H9 (cell line): ENCODE measurements around the gene MASP2. TPM values are rescaled to one million over a fixed set of nuclear protein-coding genes. Genes with fewer than 3 reads are reported as not detected.

Experiments
- DNase-seq: peaks from one replicate; pipeline ENCODE4 v3.0.0-alpha.2; 2017
- H2AFZ ChIP-seq: one replicate; pipeline ENCODE4 v1.6.1; 2013; ENCODE audit warnings: mild to moderate bottlenecking, low read length, control low read depth, moderate library complexity
- H2AK5ac ChIP-seq: 2 replicates; pipeline ENCODE4 v1.6.1; 2013; ENCODE audit warnings: low read length, control low read depth, mixed read lengths; ENCODE audit not compliant: insufficient read length
- H2BK120ac ChIP-seq: one replicate; pipeline ENCODE4 v1.6.1; 2013; ENCODE audit warnings: low read depth, mild to moderate bottlenecking, low read length, control low read depth, inconsistent platforms; ENCODE audit not compliant: poor library complexity, severe bottlenecking
- H2BK12ac ChIP-seq: 2 replicates; pipeline ENCODE4 v1.6.1; 2013; ENCODE audit warnings: low read length, control low read depth, mixed read lengths, low read depth; ENCODE audit not compliant: insufficient read length
- H2BK15ac ChIP-seq: 2 replicates; pipeline ENCODE4 v1.6.1; 2013; ENCODE audit warnings: low read depth, low read length, control low read depth
- H2BK20ac ChIP-seq: one replicate; pipeline ENCODE4 v1.6.1; 2013; ENCODE audit warnings: low read depth, mild to moderate bottlenecking, low read length, control low read depth, inconsistent platforms; ENCODE audit not compliant: poor library complexity, severe bottlenecking
- H2BK5ac ChIP-seq: 2 replicates; pipeline ENCODE4 v1.6.1; 2013; ENCODE audit warnings: low read length, control low read depth, mixed read lengths; ENCODE audit not compliant: insufficient read length
- H3K14ac ChIP-seq: 2 replicates; pipeline ENCODE4 v1.6.1; 2013; ENCODE audit warnings: low read length, control low read depth; ENCODE audit not compliant: insufficient read depth
- H3K18ac ChIP-seq: 2 replicates; pipeline ENCODE4 v1.6.1; 2013; ENCODE audit warnings: low read depth, mild to moderate bottlenecking, mixed read lengths, low read length, control low read depth; ENCODE audit not compliant: insufficient read length
- H3K23ac ChIP-seq: 2 replicates; pipeline ENCODE4 v1.6.1; 2013; ENCODE audit warnings: low read length, control low read depth, mixed read lengths, low read depth; ENCODE audit not compliant: insufficient read length
- H3K23me2 ChIP-seq: 2 replicates; pipeline ENCODE4 v1.6.1; 2013; ENCODE audit warnings: low read depth, mild to moderate bottlenecking, mixed read lengths, low read length, control low read depth; ENCODE audit not compliant: insufficient read length, poor library complexity, severe bottlenecking
- H3K27ac ChIP-seq: 2 replicates; pipeline ENCODE4 v1.5.1; 2013; ENCODE audit warnings: low read length, control low read depth, mixed read lengths, low read depth; ENCODE audit not compliant: insufficient read length
- H3K27me3 ChIP-seq: 2 replicates; pipeline ENCODE4 v1.6.1; 2013; ENCODE audit warnings: low read length, control low read depth, inconsistent platforms; ENCODE audit not compliant: insufficient read depth
- H3K4ac ChIP-seq: 2 replicates; pipeline ENCODE4 v1.6.1; 2013; ENCODE audit warnings: low read depth, mild to moderate bottlenecking, control low read depth, inconsistent platforms, low read length, moderate library complexity
- H3K4me1 ChIP-seq: 2 replicates; pipeline ENCODE4 v1.6.1; 2013; ENCODE audit warnings: low read length, control low read depth, inconsistent platforms; ENCODE audit not compliant: insufficient read depth
- H3K4me2 ChIP-seq: 2 replicates; pipeline ENCODE4 v1.6.1; 2013; ENCODE audit warnings: low read length, control low read depth, mixed read lengths; ENCODE audit not compliant: insufficient read length, insufficient read depth
- H3K56ac ChIP-seq: 2 replicates; pipeline ENCODE4 v1.6.1; 2013; ENCODE audit warnings: low read depth, mild to moderate bottlenecking, mixed read lengths, low read length, control low read depth; ENCODE audit not compliant: insufficient read length
- H3K79me1 ChIP-seq: 2 replicates; pipeline ENCODE4 v1.6.1; 2013; ENCODE audit warnings: low read depth, mild to moderate bottlenecking, moderate library complexity, low read length, control low read depth, inconsistent platforms; ENCODE audit not compliant: insufficient read depth, poor library complexity, severe bottlenecking
- H3K79me2 ChIP-seq: 2 replicates; pipeline ENCODE4 v1.6.1; 2013; ENCODE audit warnings: low read length, control low read depth, inconsistent platforms; ENCODE audit not compliant: insufficient read depth
- H3K9ac ChIP-seq: 2 replicates; pipeline ENCODE4 v1.6.1; 2013; ENCODE audit warnings: low read length, control low read depth, mixed read lengths; ENCODE audit not compliant: insufficient read length; ENCODE audit errors: extremely low read depth
- H3K9me3 ChIP-seq: one replicate; pipeline ENCODE4 v1.6.1; 2013; ENCODE audit warnings: low read depth, low read length, inconsistent platforms; ENCODE audit not compliant: control insufficient read depth
- H3T11ph ChIP-seq: one replicate; pipeline ENCODE4 v1.6.1; 2013; ENCODE audit warnings: mild to moderate bottlenecking, low read length, control low read depth, inconsistent platforms
- H4K20me1 ChIP-seq: one replicate; pipeline ENCODE4 v1.6.1; 2013; ENCODE audit not compliant: control insufficient read depth, insufficient read length, insufficient read depth
- H4K5ac ChIP-seq: 2 replicates; pipeline ENCODE4 v1.6.1; 2013; ENCODE audit warnings: low read depth, mild to moderate bottlenecking, mixed read lengths, low read length, control low read depth; ENCODE audit not compliant: insufficient read length
- H4K8ac ChIP-seq: replicated peaks from 2 replicates; pipeline ENCODE4 v1.6.1; 2013; ENCODE audit warnings: low read length, control low read depth, mixed read lengths, low read depth; ENCODE audit not compliant: insufficient read length
- H4K91ac ChIP-seq: 2 replicates; pipeline ENCODE4 v1.6.1; 2013; ENCODE audit warnings: low read depth, mild to moderate bottlenecking, moderate library complexity, mixed read lengths, low read length, control low read depth; ENCODE audit not compliant: insufficient read length
- H3K27ac Mint-ChIP-seq, 3 experiments: 2 replicates in 2 of 3; 3 replicates in 1 of 3; pipeline ENCODE4 v1.8.0; 2020 to 2021; ENCODE audit warnings: mixed read lengths in 3 of 3, mild to moderate bottlenecking in 1 of 3, moderate library complexity in 1 of 3
- H3K27me3 Mint-ChIP-seq: 2 replicates; pipeline ENCODE4 v1.8.0; 2021; ENCODE audit warnings: low read depth, mild to moderate bottlenecking, moderate library complexity, mixed read lengths
- H3K36me3 Mint-ChIP-seq, 3 experiments: 2 replicates in 2 of 3; 3 replicates in 1 of 3; pipeline ENCODE4 v1.8.0; 2020 to 2021; ENCODE audit warnings: low read depth in 3 of 3, mixed read lengths in 3 of 3; ENCODE audit not compliant: insufficient read depth in 1 of 3
- H3K4me1 Mint-ChIP-seq, 2 experiments: 2 replicates each; pipeline ENCODE4 v1.8.0; 2020; ENCODE audit warnings: mixed read lengths in 2 of 2
- H3K4me3 Mint-ChIP-seq, 2 experiments: 2 replicates in 1 of 2; 3 replicates in 1 of 2; pipeline ENCODE4 v1.8.0; 2020 to 2021; ENCODE audit warnings: mild to moderate bottlenecking in 2 of 2, mixed read lengths in 2 of 2, moderate library complexity in 1 of 2
- H3K9me3 Mint-ChIP-seq, 2 experiments: 2 replicates in 1 of 2; 3 replicates in 1 of 2; pipeline ENCODE4 v1.8.0; 2020; ENCODE audit warnings: mild to moderate bottlenecking in 2 of 2, mixed read lengths in 2 of 2, moderate library complexity in 1 of 2
- WGBS: extraction: QIAGEN DNeasy Blood & Tissue Kit; methylation state at CpG from one replicate; pipeline ENCODE4 v1.1.7; 2013; ENCODE audit warnings: missing lambda C conversion rate, low lambda C conversion rate, mixed read lengths; ENCODE audit not compliant: insufficient read length; ENCODE audit errors: extremely low coverage; 5-methylcytosine and 5-hydroxymethylcytosine counted together
- total RNA-seq: library from RNA; stranded (reverse); gene quantifications from 2 replicates; pipeline ENCODE4 v1.2.1, GENCODE V29; 2021
- TF ChIP-seq, protein P1 (sequence below): fragments of 200-600 bp; sonication (generic); conservative IDR thresholded peaks from 3 replicates; pipeline ENCODE4 v1.8.0; 2021; ENCODE audit warnings: antibody characterized with exemption, mild to moderate bottlenecking

Gene MASP2
- total RNA-seq, 1 experiment from 2014 or later: 0.46 TPM

DNA sequence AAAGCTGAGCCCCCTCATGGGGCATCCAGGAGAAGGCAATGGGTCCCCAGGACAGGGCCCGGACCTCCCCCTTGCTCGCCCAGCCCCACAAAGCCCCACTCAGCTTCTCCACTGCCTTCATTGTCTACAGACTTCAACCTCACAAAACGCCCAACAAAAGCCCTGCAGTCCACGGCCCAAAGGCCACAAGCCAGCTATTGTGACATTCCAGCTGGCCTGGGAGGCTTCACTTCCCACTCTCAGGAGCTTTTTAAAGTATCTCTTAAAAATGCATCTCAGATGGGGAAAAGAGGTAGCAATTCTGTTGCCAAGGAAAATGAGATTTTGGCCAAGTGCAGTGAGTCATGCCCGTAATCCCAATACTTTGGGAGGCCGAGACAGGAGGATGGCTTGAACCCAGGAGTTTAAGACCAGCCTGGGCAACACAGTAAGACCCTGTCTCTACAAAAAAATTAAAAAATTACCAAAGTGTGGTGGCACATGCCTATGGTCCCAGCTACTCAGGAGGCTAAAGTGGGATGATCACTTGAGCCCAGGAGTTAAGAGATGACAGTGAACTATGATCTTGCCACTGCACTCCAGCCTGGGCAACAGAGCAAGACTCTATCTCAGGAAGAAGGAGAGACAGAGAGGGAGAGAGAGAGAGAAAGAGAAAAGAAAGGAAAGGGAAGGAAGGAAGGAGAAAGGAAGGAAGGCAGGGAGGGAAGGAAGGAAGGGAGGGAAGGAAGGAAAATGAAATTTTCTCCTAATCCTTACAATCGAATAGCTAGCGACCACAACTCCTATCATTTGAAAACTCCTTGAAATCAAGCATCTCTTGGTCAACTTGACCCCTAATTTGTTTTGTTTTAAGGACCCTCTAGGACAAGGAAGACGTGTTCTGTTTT, 66.0 kb downstream of the MASP2 start:
- no peak overlapping the region for H2BK15ac ChIP-seq
- H3K9me3 ChIP-seq: no peaks in the 10 kb centered on the region
- Mint-ChIP-seq H3K4me1 (peaks cover 37 to 47% of the 10 kb centered on the region in 2 experiments), H3K27me3 (peaks cover 8% of the 10 kb centered on the region; the same call in 1 of the 2 replicates), H3K36me3 (no peaks in the 10 kb centered on the region), H3K27ac (peak overlapping the region; percentile 10 to 99 (median 99); a peak in 6 of 7 replicates), H3K9me3 (no peaks in the 10 kb centered on the region), H3K4me3 (peak overlapping the region; percentile 44 to 66)
- no peak overlapping the region for H2BK20ac ChIP-seq
- H4K20me1 ChIP-seq: no peaks in the 10 kb centered on the region
- H3K4ac ChIP-seq: no peak overlapping the region
- no peak overlapping the region for H4K8ac ChIP-seq
- H2AK5ac ChIP-seq: no peak overlapping the region
- WGBS: no CpG with 5 or more reads among the region's 9 CpGs
- H2BK12ac ChIP-seq: no peak overlapping the region
- H2BK120ac ChIP-seq: no peak overlapping the region
- no peak overlapping the region for H2AFZ ChIP-seq
- H3K79me1 ChIP-seq: no peaks in the 10 kb centered on the region
- H3K9ac ChIP-seq: no peak overlapping the region
- H3K23ac ChIP-seq: no peak overlapping the region
- H4K5ac ChIP-seq: no peak overlapping the region
- no peaks in the 10 kb centered on the region for H3K27me3 ChIP-seq
- no peak overlapping the region for H2BK5ac ChIP-seq
- no peak overlapping the region for H3K56ac ChIP-seq
- H3K79me2 ChIP-seq: no peaks in the 10 kb centered on the region
- no peak overlapping the region for H3K27ac ChIP-seq
- peaks cover 2% of the 10 kb centered on the region; the same call in 1 of the 2 replicates for H3K4me1 ChIP-seq
- H3K4me2 ChIP-seq: peak overlapping the region; percentile 28
- no peak for DNase-seq
- TF ChIP-seq, protein P1, sequence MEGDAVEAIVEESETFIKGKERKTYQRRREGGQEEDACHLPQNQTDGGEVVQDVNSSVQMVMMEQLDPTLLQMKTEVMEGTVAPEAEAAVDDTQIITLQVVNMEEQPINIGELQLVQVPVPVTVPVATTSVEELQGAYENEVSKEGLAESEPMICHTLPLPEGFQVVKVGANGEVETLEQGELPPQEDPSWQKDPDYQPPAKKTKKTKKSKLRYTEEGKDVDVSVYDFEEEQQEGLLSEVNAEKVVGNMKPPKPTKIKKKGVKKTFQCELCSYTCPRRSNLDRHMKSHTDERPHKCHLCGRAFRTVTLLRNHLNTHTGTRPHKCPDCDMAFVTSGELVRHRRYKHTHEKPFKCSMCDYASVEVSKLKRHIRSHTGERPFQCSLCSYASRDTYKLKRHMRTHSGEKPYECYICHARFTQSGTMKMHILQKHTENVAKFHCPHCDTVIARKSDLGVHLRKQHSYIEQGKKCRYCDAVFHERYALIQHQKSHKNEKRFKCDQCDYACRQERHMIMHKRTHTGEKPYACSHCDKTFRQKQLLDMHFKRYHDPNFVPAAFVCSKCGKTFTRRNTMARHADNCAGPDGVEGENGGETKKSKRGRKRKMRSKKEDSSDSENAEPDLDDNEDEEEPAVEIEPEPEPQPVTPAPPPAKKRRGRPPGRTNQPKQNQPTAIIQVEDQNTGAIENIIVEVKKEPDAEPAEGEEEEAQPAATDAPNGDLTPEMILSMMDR: no peak
- H3K23me2 ChIP-seq: no peaks in the 10 kb centered on the region
- no peak overlapping the region for H3T11ph ChIP-seq
- no peak overlapping the region for H3K18ac ChIP-seq
- H4K91ac ChIP-seq: no peak overlapping the region
- no peak overlapping the region for H3K14ac ChIP-seq
